GM21825 (cell line): ENCODE results near the gene CCR5AS.
"Not testable (repeated sequence)": the region's sequence is repeated elsewhere in the genome, so short reads cannot be mapped to it uniquely, and the experiment has no call there.

ENCODE experiments used
- ATAC-seq: cut with Tn5 transposase; IDR thresholded peaks from one replicate; pipeline ENCODE4 v1.9.1; 2021; ENCODE audit warnings: mild to moderate bottlenecking, moderate library complexity; ENCODE audit not compliant: unreplicated experiment

CCR5AS gene

GRCh38 chr3:46406443-46406787, 451 bp downstream of the CCR5AS start:
- ATAC-seq, result no peak

GRCh38 chr3:46405301-46406019, 1.4 kb downstream of the CCR5AS start:
- no peak for ATAC-seq

- not testable (repeated sequence) for ATAC-seq
These were observed 4.0 kb downstream of the CCR5AS start for GRCh38 chr3:46402902-46403301.

- ATAC-seq, result no peak
These were observed 5.3 kb downstream of the CCR5AS start for GRCh38 chr3:46401579-46401978.

- no peak for ATAC-seq
These were observed 6.0 kb downstream of the CCR5AS start for GRCh38 chr3:46400846-46401245.

- ATAC-seq, result no peak
These were observed 6.7 kb downstream of the CCR5AS start for GRCh38 chr3:46400000-46400734.

- no peak for ATAC-seq
These were observed 7.3 kb downstream of the CCR5AS start for GRCh38 chr3:46399557-46399956.

GRCh38 chr3:46399098-46399497, 7.8 kb downstream of the CCR5AS start:
- no peak for ATAC-seq

GRCh38 chr3:46398186-46398955, 8.5 kb downstream of the CCR5AS start:
- no peak for ATAC-seq

GRCh38 chr3:46397111-46397510, 9.8 kb downstream of the CCR5AS start:
- ATAC-seq, result no peak

- no peak for ATAC-seq
These were observed 10.9 kb downstream of the CCR5AS start for GRCh38 chr3:46395766-46396530.

GRCh38 chr3:46395210-46395661, 11.6 kb downstream of the CCR5AS start:
- no peak for ATAC-seq

- no peak for ATAC-seq
These were observed 13.1 kb downstream of the CCR5AS start for GRCh38 chr3:46393554-46394434.

- ATAC-seq, result no peak
These were observed 13.9 kb downstream of the CCR5AS start for GRCh38 chr3:46393011-46393410.

- not testable (repeated sequence) for ATAC-seq
These were observed 15.3 kb downstream of the CCR5AS start for GRCh38 chr3:46391526-46391925.

GRCh38 chr3:46389306-46389705, 17.6 kb downstream of the CCR5AS start:
- ATAC-seq, result no peak

GRCh38 chr3:46388847-46389246, 18.0 kb downstream of the CCR5AS start:
- not testable (repeated sequence) for ATAC-seq

- no peak for ATAC-seq
These were observed 20.7 kb downstream of the CCR5AS start for GRCh38 chr3:46386205-46386604.

GRCh38 chr3:46383951-46384330, 22.9 kb downstream of the CCR5AS start:
- ATAC-seq, result no peak
